Neural crest cell (in vitro differentiated cells): ENCODE data around the gene AKR7A2. TPM values are rescaled to one million over a fixed set of nuclear protein-coding genes. Genes with fewer than 3 reads are reported as not detected.

Experiments
- DNase-seq: peaks from one replicate; pipeline ENCODE4 v3.0.0; 2021; ENCODE audit warnings: low read depth, mixed read lengths, low spot score
- H3K27ac Mint-ChIP-seq: one replicate; pipeline ENCODE4 v1.8.0; 2021; ENCODE audit warnings: mild to moderate bottlenecking, mixed read lengths; ENCODE audit not compliant: unreplicated experiment
- H3K27me3 Mint-ChIP-seq: 2 replicates; pipeline ENCODE4 v1.8.0; 2021; ENCODE audit warnings: low read depth, mild to moderate bottlenecking, mixed read lengths
- H3K36me3 Mint-ChIP-seq: 2 replicates; pipeline ENCODE4 v1.8.0; 2021; ENCODE audit warnings: low read depth, mild to moderate bottlenecking, mixed read lengths
- H3K4me1 Mint-ChIP-seq: 2 replicates; pipeline ENCODE4 v1.8.0; 2021; ENCODE audit warnings: mixed read lengths
- H3K4me3 Mint-ChIP-seq: one replicate; pipeline ENCODE4 v1.8.0; 2021; ENCODE audit warnings: mild to moderate bottlenecking, mixed read lengths
- H3K9me3 Mint-ChIP-seq: 2 replicates; pipeline ENCODE4 v1.8.0; 2021; ENCODE audit warnings: mixed read lengths
- total RNA-seq: library from RNA; stranded (reverse); gene quantifications from 2 replicates; pipeline ENCODE4 v1.2.1, GENCODE V29; 2021
- TF ChIP-seq, protein P1 (sequence below): fragments of 200-600 bp; sonication (generic); conservative IDR thresholded peaks from 2 replicates; pipeline ENCODE4 v1.5.0; 2021; ENCODE audit warnings: antibody characterized with exemption, mild to moderate bottlenecking

Gene AKR7A2
- total RNA-seq, 1 donor from 2014 or later = 75.7 TPM

DNA sequence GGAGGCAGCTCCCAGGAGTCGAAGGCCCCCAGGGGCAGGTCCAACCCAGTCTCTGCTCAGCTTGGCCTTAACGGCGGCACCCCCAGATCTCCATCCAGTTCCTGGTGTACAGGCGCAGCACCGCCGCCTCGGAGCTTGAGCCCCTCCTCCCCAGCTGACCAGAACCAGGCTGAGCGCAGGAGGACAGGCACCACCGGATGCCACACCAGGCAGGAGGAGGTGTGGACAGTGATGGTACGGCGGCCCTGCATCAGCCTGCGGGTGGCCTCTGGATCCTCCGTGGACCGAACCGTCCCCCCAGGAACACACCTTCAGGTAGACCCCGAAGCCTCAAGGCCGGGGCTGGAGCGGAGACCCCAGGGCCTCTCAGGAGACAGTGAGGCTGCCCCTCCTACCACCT, 16.5 kb upstream of the AKR7A2 start:
- Mint-ChIP-seq H3K36me3 (no peaks in the 10 kb centered on the region), H3K4me3 (no peak overlapping the region), H3K27me3 (no peaks in the 10 kb centered on the region), H3K4me1 (no peaks in the 10 kb centered on the region), H3K27ac (no peak overlapping the region), H3K9me3 (no peaks in the 10 kb centered on the region)
- TF ChIP-seq, protein P1, sequence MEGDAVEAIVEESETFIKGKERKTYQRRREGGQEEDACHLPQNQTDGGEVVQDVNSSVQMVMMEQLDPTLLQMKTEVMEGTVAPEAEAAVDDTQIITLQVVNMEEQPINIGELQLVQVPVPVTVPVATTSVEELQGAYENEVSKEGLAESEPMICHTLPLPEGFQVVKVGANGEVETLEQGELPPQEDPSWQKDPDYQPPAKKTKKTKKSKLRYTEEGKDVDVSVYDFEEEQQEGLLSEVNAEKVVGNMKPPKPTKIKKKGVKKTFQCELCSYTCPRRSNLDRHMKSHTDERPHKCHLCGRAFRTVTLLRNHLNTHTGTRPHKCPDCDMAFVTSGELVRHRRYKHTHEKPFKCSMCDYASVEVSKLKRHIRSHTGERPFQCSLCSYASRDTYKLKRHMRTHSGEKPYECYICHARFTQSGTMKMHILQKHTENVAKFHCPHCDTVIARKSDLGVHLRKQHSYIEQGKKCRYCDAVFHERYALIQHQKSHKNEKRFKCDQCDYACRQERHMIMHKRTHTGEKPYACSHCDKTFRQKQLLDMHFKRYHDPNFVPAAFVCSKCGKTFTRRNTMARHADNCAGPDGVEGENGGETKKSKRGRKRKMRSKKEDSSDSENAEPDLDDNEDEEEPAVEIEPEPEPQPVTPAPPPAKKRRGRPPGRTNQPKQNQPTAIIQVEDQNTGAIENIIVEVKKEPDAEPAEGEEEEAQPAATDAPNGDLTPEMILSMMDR = no peak
- DNase-seq = no peak

GRCh38 chr1:19327736-19328135, 15.8 kb upstream of the AKR7A2 start:
- Mint-ChIP-seq H3K27me3 (no peaks in the 10 kb centered on the region), H3K27ac (no peak overlapping the region), H3K4me1 (no peaks in the 10 kb centered on the region), H3K9me3 (no peaks in the 10 kb centered on the region), H3K36me3 (no peaks in the 10 kb centered on the region), H3K4me3 (peak overlapping the region; percentile 2)
- TF ChIP-seq, protein P1 = no peak
- no peak for DNase-seq

DNA sequence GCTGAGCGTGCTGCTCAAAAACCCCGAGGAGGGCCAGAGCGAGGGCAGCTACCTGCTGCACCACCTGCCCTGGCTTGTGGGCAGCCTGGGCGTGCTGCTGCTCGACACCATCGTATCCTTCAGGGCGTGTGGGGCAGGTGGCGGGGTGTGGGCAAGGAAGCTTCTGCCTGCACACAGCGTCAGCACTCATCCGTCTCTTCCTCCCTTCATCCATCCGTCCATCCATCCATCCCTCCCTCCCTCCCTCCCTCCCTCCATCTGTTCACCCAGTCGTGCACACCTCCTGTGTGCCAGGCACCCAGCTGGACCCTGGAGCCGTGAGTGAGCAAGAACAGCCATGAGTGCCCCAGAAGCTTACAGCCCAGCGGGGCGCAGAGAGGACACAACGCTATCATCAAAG, 15.4 kb upstream of the AKR7A2 start:
- H3K27ac Mint-ChIP-seq = no peak overlapping the region
- H3K36me3 Mint-ChIP-seq = peaks cover 1% of the 10 kb centered on the region
- no peaks in the 10 kb centered on the region for H3K27me3 Mint-ChIP-seq

GRCh38 chr1:19326748-19327065, 14.8 kb upstream of the AKR7A2 start:
- H3K4me1 Mint-ChIP-seq = no peaks in the 10 kb centered on the region
- TF ChIP-seq, protein P1 = no peak

More for the DNA sequence above, 15.4 kb upstream of the AKR7A2 start:
- TF ChIP-seq, protein P1 = no peak
- Mint-ChIP-seq H3K9me3 (no peaks in the 10 kb centered on the region), H3K4me1 (no peaks in the 10 kb centered on the region), H3K4me3 (peak overlapping the region; percentile 2)
- DNase-seq = no peak

GRCh38 chr1:19325958-19326747, 14.2 kb upstream of the AKR7A2 start:
- no peak overlapping the region for H3K27ac Mint-ChIP-seq
- no peak overlapping the region for H3K4me3 Mint-ChIP-seq
- H3K27me3 Mint-ChIP-seq = no peaks in the 10 kb centered on the region
- no peaks in the 10 kb centered on the region for H3K4me1 Mint-ChIP-seq
- H3K9me3 Mint-ChIP-seq = no peaks in the 10 kb centered on the region
- H3K36me3 Mint-ChIP-seq = peaks cover 2% of the 10 kb centered on the region
- DNase-seq = no peak
- TF ChIP-seq, protein P1 = no peak

More at GRCh38 chr1:19326748-19327065, 14.8 kb upstream of the AKR7A2 start:
- H3K4me3 Mint-ChIP-seq = no peak overlapping the region
- DNase-seq = no peak
- H3K36me3 Mint-ChIP-seq = peaks cover 2% of the 10 kb centered on the region
- no peaks in the 10 kb centered on the region for H3K27me3 Mint-ChIP-seq
- H3K27ac Mint-ChIP-seq = no peak overlapping the region
- no peaks in the 10 kb centered on the region for H3K9me3 Mint-ChIP-seq
